ENCODE measurements around the gene ANKRD55. TPM values are rescaled to one million over a fixed set of nuclear protein-coding genes. Genes with fewer than 3 reads are reported as not detected.

ANKRD55 gene
- total and polyA plus RNA-seq, 2 of the 8 experiments (the other 6 are each of a cell fraction or from before 2014, with no cell fraction given) = not detected

DNA sequence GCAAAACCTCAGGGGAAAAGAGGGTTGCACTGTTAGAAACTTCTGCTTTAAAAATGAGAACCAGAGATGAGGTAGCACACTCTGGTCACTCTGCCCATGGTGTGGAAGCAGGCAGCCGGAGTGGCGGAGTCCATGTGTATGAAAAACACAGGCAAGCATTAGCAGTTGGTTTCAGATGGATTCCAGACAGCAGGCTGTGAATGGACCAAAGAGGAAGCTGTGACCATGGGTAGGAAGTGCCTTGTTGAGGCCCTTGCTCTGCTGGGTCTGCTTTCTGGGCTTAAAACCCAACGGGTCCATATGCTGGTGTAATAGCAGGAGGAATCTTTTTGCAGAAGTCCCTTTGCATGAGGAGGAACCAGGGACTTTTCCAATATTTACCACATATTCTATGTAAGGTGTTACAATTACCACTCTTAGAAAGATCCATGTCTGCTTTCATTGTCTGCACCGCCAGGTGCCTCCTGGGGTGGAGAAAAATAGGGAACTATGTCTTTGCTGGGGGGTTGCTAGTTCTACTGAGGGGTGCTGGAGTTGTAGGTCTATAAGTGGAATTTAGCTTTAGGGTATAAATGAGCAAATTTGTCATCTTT, 77.0 kb downstream of the ANKRD55 start (continued):
- TF ChIP-seq, protein P1, sequence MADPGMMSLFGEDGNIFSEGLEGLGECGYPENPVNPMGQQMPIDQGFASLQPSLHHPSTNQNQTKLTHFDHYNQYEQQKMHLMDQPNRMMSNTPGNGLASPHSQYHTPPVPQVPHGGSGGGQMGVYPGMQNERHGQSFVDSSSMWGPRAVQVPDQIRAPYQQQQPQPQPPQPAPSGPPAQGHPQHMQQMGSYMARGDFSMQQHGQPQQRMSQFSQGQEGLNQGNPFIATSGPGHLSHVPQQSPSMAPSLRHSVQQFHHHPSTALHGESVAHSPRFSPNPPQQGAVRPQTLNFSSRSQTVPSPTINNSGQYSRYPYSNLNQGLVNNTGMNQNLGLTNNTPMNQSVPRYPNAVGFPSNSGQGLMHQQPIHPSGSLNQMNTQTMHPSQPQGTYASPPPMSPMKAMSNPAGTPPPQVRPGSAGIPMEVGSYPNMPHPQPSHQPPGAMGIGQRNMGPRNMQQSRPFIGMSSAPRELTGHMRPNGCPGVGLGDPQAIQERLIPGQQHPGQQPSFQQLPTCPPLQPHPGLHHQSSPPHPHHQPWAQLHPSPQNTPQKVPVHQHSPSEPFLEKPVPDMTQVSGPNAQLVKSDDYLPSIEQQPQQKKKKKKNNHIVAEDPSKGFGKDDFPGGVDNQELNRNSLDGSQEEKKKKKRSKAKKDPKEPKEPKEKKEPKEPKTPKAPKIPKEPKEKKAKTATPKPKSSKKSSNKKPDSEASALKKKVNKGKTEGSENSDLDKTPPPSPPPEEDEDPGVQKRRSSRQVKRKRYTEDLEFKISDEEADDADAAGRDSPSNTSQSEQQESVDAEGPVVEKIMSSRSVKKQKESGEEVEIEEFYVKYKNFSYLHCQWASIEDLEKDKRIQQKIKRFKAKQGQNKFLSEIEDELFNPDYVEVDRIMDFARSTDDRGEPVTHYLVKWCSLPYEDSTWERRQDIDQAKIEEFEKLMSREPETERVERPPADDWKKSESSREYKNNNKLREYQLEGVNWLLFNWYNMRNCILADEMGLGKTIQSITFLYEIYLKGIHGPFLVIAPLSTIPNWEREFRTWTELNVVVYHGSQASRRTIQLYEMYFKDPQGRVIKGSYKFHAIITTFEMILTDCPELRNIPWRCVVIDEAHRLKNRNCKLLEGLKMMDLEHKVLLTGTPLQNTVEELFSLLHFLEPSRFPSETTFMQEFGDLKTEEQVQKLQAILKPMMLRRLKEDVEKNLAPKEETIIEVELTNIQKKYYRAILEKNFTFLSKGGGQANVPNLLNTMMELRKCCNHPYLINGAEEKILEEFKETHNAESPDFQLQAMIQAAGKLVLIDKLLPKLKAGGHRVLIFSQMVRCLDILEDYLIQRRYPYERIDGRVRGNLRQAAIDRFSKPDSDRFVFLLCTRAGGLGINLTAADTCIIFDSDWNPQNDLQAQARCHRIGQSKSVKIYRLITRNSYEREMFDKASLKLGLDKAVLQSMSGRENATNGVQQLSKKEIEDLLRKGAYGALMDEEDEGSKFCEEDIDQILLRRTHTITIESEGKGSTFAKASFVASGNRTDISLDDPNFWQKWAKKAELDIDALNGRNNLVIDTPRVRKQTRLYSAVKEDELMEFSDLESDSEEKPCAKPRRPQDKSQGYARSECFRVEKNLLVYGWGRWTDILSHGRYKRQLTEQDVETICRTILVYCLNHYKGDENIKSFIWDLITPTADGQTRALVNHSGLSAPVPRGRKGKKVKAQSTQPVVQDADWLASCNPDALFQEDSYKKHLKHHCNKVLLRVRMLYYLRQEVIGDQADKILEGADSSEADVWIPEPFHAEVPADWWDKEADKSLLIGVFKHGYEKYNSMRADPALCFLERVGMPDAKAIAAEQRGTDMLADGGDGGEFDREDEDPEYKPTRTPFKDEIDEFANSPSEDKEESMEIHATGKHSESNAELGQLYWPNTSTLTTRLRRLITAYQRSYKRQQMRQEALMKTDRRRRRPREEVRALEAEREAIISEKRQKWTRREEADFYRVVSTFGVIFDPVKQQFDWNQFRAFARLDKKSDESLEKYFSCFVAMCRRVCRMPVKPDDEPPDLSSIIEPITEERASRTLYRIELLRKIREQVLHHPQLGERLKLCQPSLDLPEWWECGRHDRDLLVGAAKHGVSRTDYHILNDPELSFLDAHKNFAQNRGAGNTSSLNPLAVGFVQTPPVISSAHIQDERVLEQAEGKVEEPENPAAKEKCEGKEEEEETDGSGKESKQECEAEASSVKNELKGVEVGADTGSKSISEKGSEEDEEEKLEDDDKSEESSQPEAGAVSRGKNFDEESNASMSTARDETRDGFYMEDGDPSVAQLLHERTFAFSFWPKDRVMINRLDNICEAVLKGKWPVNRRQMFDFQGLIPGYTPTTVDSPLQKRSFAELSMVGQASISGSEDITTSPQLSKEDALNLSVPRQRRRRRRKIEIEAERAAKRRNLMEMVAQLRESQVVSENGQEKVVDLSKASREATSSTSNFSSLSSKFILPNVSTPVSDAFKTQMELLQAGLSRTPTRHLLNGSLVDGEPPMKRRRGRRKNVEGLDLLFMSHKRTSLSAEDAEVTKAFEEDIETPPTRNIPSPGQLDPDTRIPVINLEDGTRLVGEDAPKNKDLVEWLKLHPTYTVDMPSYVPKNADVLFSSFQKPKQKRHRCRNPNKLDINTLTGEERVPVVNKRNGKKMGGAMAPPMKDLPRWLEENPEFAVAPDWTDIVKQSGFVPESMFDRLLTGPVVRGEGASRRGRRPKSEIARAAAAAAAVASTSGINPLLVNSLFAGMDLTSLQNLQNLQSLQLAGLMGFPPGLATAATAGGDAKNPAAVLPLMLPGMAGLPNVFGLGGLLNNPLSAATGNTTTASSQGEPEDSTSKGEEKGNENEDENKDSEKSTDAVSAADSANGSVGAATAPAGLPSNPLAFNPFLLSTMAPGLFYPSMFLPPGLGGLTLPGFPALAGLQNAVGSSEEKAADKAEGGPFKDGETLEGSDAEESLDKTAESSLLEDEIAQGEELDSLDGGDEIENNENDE (IDR thresholded peaks at IDR 0.05; ENCODE audit: insufficient replicate concordance, low read length) = no peak
